Bronchial epithelial cell (primary cell): ENCODE data around the gene RPP25. TPM values are rescaled to one million over a fixed set of nuclear protein-coding genes. Genes with fewer than 3 reads are reported as not detected.
A peak's percentile ranks its signal among the peaks of the same experiment; 100 is the strongest.

Experiments
- DNase-seq: peaks from one replicate; pipeline ENCODE4 v3.0.0-alpha.2; 2010; ENCODE audit warnings: low read depth
- FAIRE-seq: peaks from 2 replicates; lab custom pipeline; 2011; peaks lifted over from hg19 to GRCh38; lab: Jason Lieb, UNC
- H3K27me3 ChIP-seq: 2 replicates; pipeline ENCODE4 v1.5.1; 2011; ENCODE audit warnings: low read length; ENCODE audit not compliant: control insufficient read depth, insufficient read depth
- H3K36me3 ChIP-seq: 2 replicates; pipeline ENCODE4 v1.5.1; 2011; ENCODE audit warnings: low read length; ENCODE audit not compliant: control insufficient read depth, insufficient read depth
- H3K4me3 ChIP-seq: 2 replicates; pipeline ENCODE4 v1.5.1; 2011; ENCODE audit warnings: mild to moderate bottlenecking, low read depth, low read length, control low read depth
- total RNA-seq: library from RNA; depleted of rRNA; stranded (reverse); fragments of >200 nt; gene quantifications from 2 replicates; pipeline ENCODE4 v1.2.1, GENCODE V29; 2014
- TF ChIP-seq, protein P1 (sequence below): IDR thresholded peaks from 2 replicates; pipeline ENCODE4 v1.5.1; 2011; ENCODE audit warnings: mild to moderate bottlenecking, moderate library complexity, low read length, control low read depth, inconsistent platforms; ENCODE audit not compliant: insufficient read depth, severe bottlenecking

The RPP25 gene
- total RNA-seq, 1 donor from 2014 or later = 8.7 TPM

DNA sequence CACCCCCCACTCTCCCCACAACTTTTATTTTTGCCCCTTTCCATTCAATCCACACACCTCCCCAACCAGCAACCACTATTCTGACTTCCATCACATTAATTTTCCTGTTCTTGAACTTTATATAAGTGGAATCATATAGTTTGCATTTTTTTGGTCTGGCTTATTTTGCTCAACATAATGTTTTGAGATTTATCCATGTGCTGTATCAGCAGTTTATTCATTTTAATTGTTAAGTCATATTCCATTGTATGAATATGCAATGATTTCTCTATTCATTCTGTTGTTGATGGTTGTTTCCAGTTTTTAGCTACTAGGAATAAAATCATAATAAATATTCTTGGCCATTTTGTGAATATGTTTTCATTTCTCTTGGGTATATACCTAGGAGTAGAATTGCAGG, 33.0 kb upstream of the RPP25 start:
- TF ChIP-seq, protein P1, sequence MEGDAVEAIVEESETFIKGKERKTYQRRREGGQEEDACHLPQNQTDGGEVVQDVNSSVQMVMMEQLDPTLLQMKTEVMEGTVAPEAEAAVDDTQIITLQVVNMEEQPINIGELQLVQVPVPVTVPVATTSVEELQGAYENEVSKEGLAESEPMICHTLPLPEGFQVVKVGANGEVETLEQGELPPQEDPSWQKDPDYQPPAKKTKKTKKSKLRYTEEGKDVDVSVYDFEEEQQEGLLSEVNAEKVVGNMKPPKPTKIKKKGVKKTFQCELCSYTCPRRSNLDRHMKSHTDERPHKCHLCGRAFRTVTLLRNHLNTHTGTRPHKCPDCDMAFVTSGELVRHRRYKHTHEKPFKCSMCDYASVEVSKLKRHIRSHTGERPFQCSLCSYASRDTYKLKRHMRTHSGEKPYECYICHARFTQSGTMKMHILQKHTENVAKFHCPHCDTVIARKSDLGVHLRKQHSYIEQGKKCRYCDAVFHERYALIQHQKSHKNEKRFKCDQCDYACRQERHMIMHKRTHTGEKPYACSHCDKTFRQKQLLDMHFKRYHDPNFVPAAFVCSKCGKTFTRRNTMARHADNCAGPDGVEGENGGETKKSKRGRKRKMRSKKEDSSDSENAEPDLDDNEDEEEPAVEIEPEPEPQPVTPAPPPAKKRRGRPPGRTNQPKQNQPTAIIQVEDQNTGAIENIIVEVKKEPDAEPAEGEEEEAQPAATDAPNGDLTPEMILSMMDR = no peak
- FAIRE-seq = no peak

DNA sequence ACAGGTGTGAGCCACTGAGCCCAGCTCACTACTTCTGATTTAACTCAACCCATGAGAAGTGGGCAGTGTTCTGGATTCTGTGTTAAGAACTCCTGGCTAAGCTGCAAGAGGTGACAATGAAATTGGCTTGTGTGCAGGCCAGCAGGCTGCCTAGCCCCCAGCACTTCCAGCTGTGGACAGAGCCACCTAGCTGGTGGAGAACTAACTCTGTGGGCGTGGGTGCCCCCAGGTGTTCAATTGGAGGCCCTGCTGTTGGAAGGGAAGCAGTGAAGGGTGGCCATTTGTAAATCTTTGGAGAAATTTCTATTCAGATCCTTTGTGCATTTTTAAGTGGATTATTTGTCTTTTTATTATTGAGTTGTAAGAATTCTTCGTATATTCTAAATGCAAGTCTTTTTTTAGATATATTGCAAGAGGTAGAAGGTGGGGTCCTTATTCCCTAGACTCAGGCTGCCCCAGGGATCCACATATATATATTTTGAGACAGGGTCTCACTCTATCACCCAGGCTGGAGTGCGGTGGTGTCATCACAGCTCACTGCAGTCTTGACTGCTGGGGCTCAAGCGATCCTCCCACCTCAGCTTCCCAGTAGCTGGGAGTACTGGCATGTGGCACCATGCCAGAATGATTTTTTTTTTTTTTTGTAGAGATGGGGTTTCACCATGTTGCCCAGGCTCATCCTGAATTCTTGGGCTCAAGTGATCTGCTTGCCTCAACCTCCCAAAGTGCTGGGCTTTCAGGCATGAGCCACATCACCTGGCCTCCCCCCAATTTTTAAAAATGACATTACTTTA, 31.6 kb upstream of the RPP25 start:
- H3K36me3 ChIP-seq = no peaks in the 10 kb centered on the region
- no peak for FAIRE-seq
- H3K4me3 ChIP-seq = no peak overlapping the region
- TF ChIP-seq, protein P1 = peak; percentile 56
- H3K27me3 ChIP-seq = peaks cover 1% of the 10 kb centered on the region
- peak; percentile 50 for DNase-seq

More for the DNA sequence above, 33.0 kb upstream of the RPP25 start:
- H3K4me3 ChIP-seq = no peak overlapping the region
- H3K27me3 ChIP-seq = peaks cover 1% of the 10 kb centered on the region
- no peak for DNase-seq
- no peaks in the 10 kb centered on the region for H3K36me3 ChIP-seq

DNA sequence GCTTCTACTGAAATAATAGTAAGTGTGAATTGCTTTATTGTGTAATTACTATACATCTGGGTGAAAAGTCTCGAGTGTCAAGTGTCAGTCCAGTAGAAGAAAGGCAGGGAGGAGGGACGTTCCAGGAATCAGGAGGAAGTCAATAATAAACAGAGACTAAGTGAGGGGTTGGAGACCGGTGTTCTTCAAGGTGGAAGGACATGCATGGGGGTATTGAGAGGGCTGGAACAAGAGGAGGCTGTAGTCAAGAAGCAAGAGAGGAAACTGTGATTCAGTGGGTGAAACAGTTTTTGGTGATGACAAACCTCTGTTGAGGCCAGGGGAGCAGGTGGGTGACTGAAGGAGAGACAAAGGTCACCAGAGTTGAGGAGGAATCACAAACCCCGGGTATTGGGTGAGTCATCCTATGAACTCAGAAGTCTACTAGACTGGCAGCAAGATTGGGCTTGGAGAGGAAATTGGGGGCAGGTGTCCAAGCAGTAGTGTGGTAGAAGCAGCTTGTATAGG, 27.2 kb upstream of the RPP25 start:
- DNase-seq = peak; percentile 72

DNA sequence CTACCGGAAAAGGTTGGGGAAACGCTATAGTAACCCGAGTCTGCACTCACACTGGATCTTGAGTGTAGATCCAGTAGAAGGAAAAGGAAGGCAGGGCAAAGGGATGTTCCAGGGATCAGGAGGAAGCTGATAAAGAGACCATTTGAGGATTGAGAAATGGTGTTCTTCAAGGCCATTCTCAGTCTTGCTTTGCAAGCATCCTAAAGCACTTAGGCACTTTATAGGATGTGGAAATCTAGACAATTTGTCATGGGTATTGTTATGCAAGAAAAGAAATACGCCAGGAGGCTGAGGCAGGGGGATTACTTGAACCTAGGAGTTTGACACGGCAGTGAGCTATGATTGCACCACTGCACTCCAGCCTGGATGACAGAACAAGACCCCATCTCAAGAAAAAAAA, 25.6 kb upstream of the RPP25 start:
- FAIRE-seq = no peak
- no peak overlapping the region for H3K4me3 ChIP-seq
- DNase-seq = no peak

More for the DNA sequence above, 27.2 kb upstream of the RPP25 start:
- no peak overlapping the region for H3K4me3 ChIP-seq
- peaks cover 1% of the 10 kb centered on the region for H3K27me3 ChIP-seq
- no peaks in the 10 kb centered on the region for H3K36me3 ChIP-seq
- TF ChIP-seq, protein P1 = no peak
- no peak for FAIRE-seq

DNA sequence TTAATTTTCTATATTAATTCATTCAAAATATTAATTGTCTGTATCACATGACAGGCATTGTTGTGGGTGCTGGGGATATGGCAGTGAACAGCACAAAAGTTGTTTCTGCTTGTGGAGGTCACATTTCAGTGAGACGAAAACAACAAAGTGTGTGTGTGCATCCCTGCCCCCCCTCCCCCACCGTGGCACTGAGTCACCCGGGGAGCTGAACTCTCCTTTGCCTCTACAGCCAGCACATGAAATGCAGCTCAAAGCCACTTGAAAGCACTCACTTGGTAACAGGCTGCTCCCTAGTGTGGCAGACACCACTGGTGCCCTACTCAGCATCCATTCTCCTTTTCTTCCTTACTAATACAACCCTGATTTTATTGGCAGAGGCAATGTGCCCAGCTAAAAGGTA, 21.9 kb upstream of the RPP25 start:
- DNase-seq = peak; percentile 18
- no peak overlapping the region for H3K4me3 ChIP-seq
- TF ChIP-seq, protein P1 = no peak
- no peak for FAIRE-seq
- no peaks in the 10 kb centered on the region for H3K27me3 ChIP-seq
- no peaks in the 10 kb centered on the region for H3K36me3 ChIP-seq

More for the DNA sequence above, 25.6 kb upstream of the RPP25 start:
- Histone ChIP-seq H3K27me3 (peaks cover 1% of the 10 kb centered on the region), H3K36me3 (no peaks in the 10 kb centered on the region)
- TF ChIP-seq, protein P1 = no peak
